HEK293 (cell line): ENCODE data around the gene YIF1B.
A peak's percentile ranks its signal among the peaks of the same experiment; 100 is the strongest.

Experiments
- BCL11B ChIP-seq: fragments of 450-650 bp; formaldehyde crosslinking; IDR thresholded peaks from 2 replicates; pipeline ENCODE4 v1.5.1; 2016; ENCODE audit warnings: low read depth, missing biosample characterization, missing genetic modification characterization
- HOXC10 ChIP-seq: sonication (generic); formaldehyde crosslinking; IDR thresholded peaks from 2 replicates; pipeline ENCODE4 v1.8.1; 2023; ENCODE audit warnings: mild to moderate bottlenecking, missing genetic modification reagents
- HOXD13 ChIP-seq: sonication (generic); formaldehyde crosslinking; IDR thresholded peaks from 2 replicates; pipeline ENCODE4 v1.8.0; 2022; ENCODE audit warnings: missing genetic modification reagents, borderline replicate concordance
- KLF8 ChIP-seq: fragments of 450-650 bp; formaldehyde crosslinking; IDR thresholded peaks from 2 replicates; pipeline ENCODE4 v1.5.1; 2016; ENCODE audit warnings: missing biosample characterization, missing genetic modification characterization
- MEIS1 ChIP-seq: sonication (generic); formaldehyde crosslinking; IDR thresholded peaks from 2 replicates; pipeline ENCODE4 v1.8.1; 2022; ENCODE audit warnings: missing genetic modification reagents, mild to moderate bottlenecking, borderline replicate concordance
- OVOL3 ChIP-seq: fragments of 450-650 bp; formaldehyde crosslinking; IDR thresholded peaks from 2 replicates; pipeline ENCODE4 v1.5.1; 2016; ENCODE audit warnings: missing biosample characterization, missing genetic modification characterization
- SCRT2 ChIP-seq: fragments of 450-650 bp; formaldehyde crosslinking; IDR thresholded peaks from 2 replicates; pipeline ENCODE4 v1.5.1; 2016; ENCODE audit warnings: missing biosample characterization, missing genetic modification characterization
- TRIM28 ChIP-seq: IDR thresholded peaks from 2 replicates; pipeline ENCODE4 v1.6.1; 2011; ENCODE audit warnings: low read length, control low read depth, borderline replicate concordance
- YY1 ChIP-seq: fragments of 450-650 bp; formaldehyde crosslinking; IDR thresholded peaks from 2 replicates; pipeline ENCODE4 v1.5.1; 2018; ENCODE audit warnings: missing biosample characterization, missing genetic modification characterization
- ZBTB20 ChIP-seq: fragments of 450-650 bp; formaldehyde crosslinking; IDR thresholded peaks from 2 replicates; pipeline ENCODE4 v1.5.1; 2016; ENCODE audit warnings: missing biosample characterization, missing genetic modification characterization
- ZFP3 ChIP-seq: fragments of 450-650 bp; formaldehyde crosslinking; IDR thresholded peaks from 2 replicates; pipeline ENCODE4 v1.5.1; 2016; ENCODE audit warnings: low read depth, missing biosample characterization, missing genetic modification characterization
- ZNF10 ChIP-seq: fragments of 450-650 bp; formaldehyde crosslinking; IDR thresholded peaks from 2 replicates; pipeline ENCODE4 v1.5.1; 2017; ENCODE audit warnings: missing biosample characterization, missing genetic modification characterization
- ZNF138 ChIP-seq: fragments of 450-650 bp; formaldehyde crosslinking; IDR thresholded peaks from 2 replicates; pipeline ENCODE4 v1.5.1; 2016; ENCODE audit warnings: missing biosample characterization, missing genetic modification characterization, borderline replicate concordance
- ZNF140 ChIP-seq: fragments of 450-650 bp; formaldehyde crosslinking; IDR thresholded peaks from 2 replicates; pipeline ENCODE4 v1.5.1; 2016; ENCODE audit warnings: missing biosample characterization, missing genetic modification characterization
- ZNF175 ChIP-seq: fragments of 450-650 bp; formaldehyde crosslinking; IDR thresholded peaks from 2 replicates; pipeline ENCODE4 v1.5.1; 2016; ENCODE audit warnings: missing biosample characterization, missing genetic modification characterization
- ZNF214 ChIP-seq: fragments of 450-650 bp; formaldehyde crosslinking; IDR thresholded peaks from 2 replicates; pipeline ENCODE4 v1.5.1; 2017; ENCODE audit warnings: missing biosample characterization, mild to moderate bottlenecking, missing genetic modification characterization, borderline replicate concordance
- ZNF223 ChIP-seq: fragments of 450-650 bp; formaldehyde crosslinking; IDR thresholded peaks from 2 replicates; pipeline ENCODE4 v1.5.1; 2016; ENCODE audit warnings: missing biosample characterization, missing genetic modification characterization
- ZNF292 ChIP-seq: fragments of 450-650 bp; formaldehyde crosslinking; IDR thresholded peaks from 2 replicates; pipeline ENCODE4 v1.5.1; 2016; ENCODE audit warnings: low read depth, missing biosample characterization, missing genetic modification characterization, borderline replicate concordance
- ZNF311 ChIP-seq: fragments of 450-650 bp; formaldehyde crosslinking; IDR thresholded peaks from 2 replicates; pipeline ENCODE4 v1.5.1; 2017; ENCODE audit warnings: missing biosample characterization, missing genetic modification characterization, borderline replicate concordance
- ZNF426 ChIP-seq: fragments of 450-650 bp; formaldehyde crosslinking; IDR thresholded peaks from 2 replicates; pipeline ENCODE4 v1.5.1; 2017; ENCODE audit warnings: missing biosample characterization, missing genetic modification characterization, mild to moderate bottlenecking, inconsistent platforms, moderate library complexity
- ZNF48 ChIP-seq: fragments of 450-650 bp; formaldehyde crosslinking; IDR thresholded peaks from 2 replicates; pipeline ENCODE4 v1.5.1; 2016; ENCODE audit warnings: missing biosample characterization, missing genetic modification characterization
- ZNF501 ChIP-seq: fragments of 450-650 bp; formaldehyde crosslinking; IDR thresholded peaks from 2 replicates; pipeline ENCODE4 v1.5.1; 2016; ENCODE audit warnings: missing biosample characterization, missing genetic modification characterization
- ZNF560 ChIP-seq: fragments of 450-650 bp; formaldehyde crosslinking; IDR thresholded peaks from 2 replicates; pipeline ENCODE4 v1.5.1; 2017; ENCODE audit warnings: missing biosample characterization, missing genetic modification characterization, borderline replicate concordance
- ZNF629 ChIP-seq: fragments of 450-650 bp; formaldehyde crosslinking; IDR thresholded peaks from 2 replicates; pipeline ENCODE4 v1.5.1; 2017; ENCODE audit warnings: missing biosample characterization, missing genetic modification characterization
- ZNF777 ChIP-seq: fragments of 450-650 bp; formaldehyde crosslinking; IDR thresholded peaks from 2 replicates; pipeline ENCODE4 v1.5.1; 2017; ENCODE audit warnings: missing biosample characterization, missing genetic modification characterization, borderline replicate concordance
- ZXDB ChIP-seq: fragments of 450-650 bp; formaldehyde crosslinking; IDR thresholded peaks from 2 replicates; pipeline ENCODE4 v1.5.1; 2016; ENCODE audit warnings: missing biosample characterization, missing genetic modification characterization
- TF ChIP-seq, protein P1 (sequence below): fragments of 450-650 bp; formaldehyde crosslinking; IDR thresholded peaks from 2 replicates; pipeline ENCODE4 v1.5.1; 2016; ENCODE audit warnings: missing biosample characterization, missing genetic modification characterization, borderline replicate concordance
- TF ChIP-seq, protein P2 (sequence below): fragments of 450-650 bp; formaldehyde crosslinking; IDR thresholded peaks from 2 replicates; pipeline ENCODE4 v1.5.1; 2016; ENCODE audit warnings: missing biosample characterization, missing genetic modification characterization
- TF ChIP-seq, protein P3 (sequence below): fragments of 450-650 bp; formaldehyde crosslinking; IDR thresholded peaks from 2 replicates; pipeline ENCODE4 v1.5.1; 2016; ENCODE audit warnings: missing biosample characterization, missing genetic modification characterization, borderline replicate concordance
- TF ChIP-seq, protein P4 (sequence below): fragments of 450-650 bp; formaldehyde crosslinking; IDR thresholded peaks from 2 replicates; pipeline ENCODE4 v1.5.1; 2016; ENCODE audit warnings: missing biosample characterization, missing genetic modification characterization

The YIF1B gene

DNA sequence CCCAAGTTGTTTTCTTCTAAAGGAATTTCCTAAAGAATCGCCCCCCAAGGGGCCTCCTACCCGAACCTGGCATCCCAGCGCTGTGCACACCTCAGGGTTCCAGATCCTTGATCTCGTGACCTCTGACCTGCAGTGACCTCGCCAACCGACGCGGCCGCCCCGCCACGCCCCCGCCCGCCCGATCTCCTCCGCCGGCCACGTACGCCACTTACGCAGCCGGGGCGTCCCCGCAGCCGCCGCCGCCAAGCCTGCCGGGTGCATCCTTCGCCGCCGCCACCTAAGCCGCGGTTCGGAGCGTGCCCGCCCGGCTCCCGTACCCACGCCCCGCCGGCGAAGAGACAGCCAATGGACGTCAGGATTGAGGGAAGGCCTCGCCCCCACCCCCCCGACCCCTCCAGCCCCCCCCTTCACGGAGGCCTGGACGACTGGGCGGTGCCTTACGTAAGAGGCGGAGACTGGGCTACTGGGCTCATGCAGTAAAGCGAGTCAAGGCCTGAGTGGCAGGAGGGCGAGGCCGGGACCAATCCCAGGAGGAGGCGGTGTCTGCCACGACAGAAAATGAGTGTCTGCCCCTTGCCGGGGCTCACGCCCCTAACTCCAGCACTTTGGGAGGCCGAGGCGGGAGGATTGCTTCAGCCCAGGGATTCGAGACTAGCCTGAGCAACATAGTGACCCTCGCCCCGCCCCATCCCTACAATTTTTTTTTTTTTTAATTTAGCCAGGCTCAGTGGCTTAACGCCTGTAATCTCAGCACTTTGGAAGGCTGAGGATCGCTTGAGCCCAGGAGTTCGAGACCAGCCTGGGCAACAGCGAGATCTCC, at the start of gene YIF1B (continued):
- TF ChIP-seq OVOL3 (tag by site-specific recombination) (no peak), ZNF138 (tag by site-specific recombination) (no peak), ZNF48 (tag by site-specific recombination) (no peak), ZNF311 (tag by site-specific recombination) (no peak), ZNF10 (tag by site-specific recombination) (0 out of 2 replicates have a peak, but pooled peaks have one; percentile 15), YY1 (tag by site-specific recombination) (no peak), ZNF426 (tag by site-specific recombination) (no peak), ZNF214 (no peak), ZNF292 (no peak), MEIS1 (CRISPR knock-in tag) (no peak), ZNF560 (no peak), ZNF223 (no peak), SCRT2 (tag by site-specific recombination) (no peak), BCL11B (tag by site-specific recombination) (peak; percentile 97), HOXD13 (CRISPR knock-in tag) (no peak), ZNF777 (no peak), ZXDB (peak; percentile 66), ZNF140 (tag by site-specific recombination) (no peak), ZFP3 (0 out of 2 replicates have a peak, but pooled peaks have one; percentile 6), ZNF175 (tag by site-specific recombination) (no peak), ZNF629 (tag by site-specific recombination) (peak; percentile 67), TRIM28 (no peak), ZNF501 (tag by site-specific recombination) (no peak), HOXC10 (CRISPR knock-in tag) (no peak), KLF8 (tag by site-specific recombination) (peak; percentile 91), ZBTB20 (peak; percentile 62; the same call in 1 of the 2 replicates)
- TF ChIP-seq, protein P1, sequence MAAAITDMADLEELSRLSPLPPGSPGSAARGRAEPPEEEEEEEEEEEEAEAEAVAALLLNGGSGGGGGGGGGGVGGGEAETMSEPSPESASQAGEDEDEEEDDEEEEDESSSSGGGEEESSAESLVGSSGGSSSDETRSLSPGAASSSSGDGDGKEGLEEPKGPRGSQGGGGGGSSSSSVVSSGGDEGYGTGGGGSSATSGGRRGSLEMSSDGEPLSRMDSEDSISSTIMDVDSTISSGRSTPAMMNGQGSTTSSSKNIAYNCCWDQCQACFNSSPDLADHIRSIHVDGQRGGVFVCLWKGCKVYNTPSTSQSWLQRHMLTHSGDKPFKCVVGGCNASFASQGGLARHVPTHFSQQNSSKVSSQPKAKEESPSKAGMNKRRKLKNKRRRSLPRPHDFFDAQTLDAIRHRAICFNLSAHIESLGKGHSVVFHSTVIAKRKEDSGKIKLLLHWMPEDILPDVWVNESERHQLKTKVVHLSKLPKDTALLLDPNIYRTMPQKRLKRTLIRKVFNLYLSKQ (tag by site-specific recombination): no peak
- TF ChIP-seq, protein P2, sequence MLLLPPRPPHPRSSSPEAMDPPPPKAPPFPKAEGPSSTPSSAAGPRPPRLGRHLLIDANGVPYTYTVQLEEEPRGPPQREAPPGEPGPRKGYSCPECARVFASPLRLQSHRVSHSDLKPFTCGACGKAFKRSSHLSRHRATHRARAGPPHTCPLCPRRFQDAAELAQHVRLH: peak; percentile 88
- TF ChIP-seq, protein P3, sequence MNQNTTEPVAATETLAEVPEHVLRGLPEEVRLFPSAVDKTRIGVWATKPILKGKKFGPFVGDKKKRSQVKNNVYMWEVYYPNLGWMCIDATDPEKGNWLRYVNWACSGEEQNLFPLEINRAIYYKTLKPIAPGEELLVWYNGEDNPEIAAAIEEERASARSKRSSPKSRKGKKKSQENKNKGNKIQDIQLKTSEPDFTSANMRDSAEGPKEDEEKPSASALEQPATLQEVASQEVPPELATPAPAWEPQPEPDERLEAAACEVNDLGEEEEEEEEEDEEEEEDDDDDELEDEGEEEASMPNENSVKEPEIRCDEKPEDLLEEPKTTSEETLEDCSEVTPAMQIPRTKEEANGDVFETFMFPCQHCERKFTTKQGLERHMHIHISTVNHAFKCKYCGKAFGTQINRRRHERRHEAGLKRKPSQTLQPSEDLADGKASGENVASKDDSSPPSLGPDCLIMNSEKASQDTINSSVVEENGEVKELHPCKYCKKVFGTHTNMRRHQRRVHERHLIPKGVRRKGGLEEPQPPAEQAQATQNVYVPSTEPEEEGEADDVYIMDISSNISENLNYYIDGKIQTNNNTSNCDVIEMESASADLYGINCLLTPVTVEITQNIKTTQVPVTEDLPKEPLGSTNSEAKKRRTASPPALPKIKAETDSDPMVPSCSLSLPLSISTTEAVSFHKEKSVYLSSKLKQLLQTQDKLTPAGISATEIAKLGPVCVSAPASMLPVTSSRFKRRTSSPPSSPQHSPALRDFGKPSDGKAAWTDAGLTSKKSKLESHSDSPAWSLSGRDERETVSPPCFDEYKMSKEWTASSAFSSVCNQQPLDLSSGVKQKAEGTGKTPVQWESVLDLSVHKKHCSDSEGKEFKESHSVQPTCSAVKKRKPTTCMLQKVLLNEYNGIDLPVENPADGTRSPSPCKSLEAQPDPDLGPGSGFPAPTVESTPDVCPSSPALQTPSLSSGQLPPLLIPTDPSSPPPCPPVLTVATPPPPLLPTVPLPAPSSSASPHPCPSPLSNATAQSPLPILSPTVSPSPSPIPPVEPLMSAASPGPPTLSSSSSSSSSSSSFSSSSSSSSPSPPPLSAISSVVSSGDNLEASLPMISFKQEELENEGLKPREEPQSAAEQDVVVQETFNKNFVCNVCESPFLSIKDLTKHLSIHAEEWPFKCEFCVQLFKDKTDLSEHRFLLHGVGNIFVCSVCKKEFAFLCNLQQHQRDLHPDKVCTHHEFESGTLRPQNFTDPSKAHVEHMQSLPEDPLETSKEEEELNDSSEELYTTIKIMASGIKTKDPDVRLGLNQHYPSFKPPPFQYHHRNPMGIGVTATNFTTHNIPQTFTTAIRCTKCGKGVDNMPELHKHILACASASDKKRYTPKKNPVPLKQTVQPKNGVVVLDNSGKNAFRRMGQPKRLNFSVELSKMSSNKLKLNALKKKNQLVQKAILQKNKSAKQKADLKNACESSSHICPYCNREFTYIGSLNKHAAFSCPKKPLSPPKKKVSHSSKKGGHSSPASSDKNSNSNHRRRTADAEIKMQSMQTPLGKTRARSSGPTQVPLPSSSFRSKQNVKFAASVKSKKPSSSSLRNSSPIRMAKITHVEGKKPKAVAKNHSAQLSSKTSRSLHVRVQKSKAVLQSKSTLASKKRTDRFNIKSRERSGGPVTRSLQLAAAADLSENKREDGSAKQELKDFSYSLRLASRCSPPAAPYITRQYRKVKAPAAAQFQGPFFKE (tag by site-specific recombination): no peak
- TF ChIP-seq, protein P4, sequence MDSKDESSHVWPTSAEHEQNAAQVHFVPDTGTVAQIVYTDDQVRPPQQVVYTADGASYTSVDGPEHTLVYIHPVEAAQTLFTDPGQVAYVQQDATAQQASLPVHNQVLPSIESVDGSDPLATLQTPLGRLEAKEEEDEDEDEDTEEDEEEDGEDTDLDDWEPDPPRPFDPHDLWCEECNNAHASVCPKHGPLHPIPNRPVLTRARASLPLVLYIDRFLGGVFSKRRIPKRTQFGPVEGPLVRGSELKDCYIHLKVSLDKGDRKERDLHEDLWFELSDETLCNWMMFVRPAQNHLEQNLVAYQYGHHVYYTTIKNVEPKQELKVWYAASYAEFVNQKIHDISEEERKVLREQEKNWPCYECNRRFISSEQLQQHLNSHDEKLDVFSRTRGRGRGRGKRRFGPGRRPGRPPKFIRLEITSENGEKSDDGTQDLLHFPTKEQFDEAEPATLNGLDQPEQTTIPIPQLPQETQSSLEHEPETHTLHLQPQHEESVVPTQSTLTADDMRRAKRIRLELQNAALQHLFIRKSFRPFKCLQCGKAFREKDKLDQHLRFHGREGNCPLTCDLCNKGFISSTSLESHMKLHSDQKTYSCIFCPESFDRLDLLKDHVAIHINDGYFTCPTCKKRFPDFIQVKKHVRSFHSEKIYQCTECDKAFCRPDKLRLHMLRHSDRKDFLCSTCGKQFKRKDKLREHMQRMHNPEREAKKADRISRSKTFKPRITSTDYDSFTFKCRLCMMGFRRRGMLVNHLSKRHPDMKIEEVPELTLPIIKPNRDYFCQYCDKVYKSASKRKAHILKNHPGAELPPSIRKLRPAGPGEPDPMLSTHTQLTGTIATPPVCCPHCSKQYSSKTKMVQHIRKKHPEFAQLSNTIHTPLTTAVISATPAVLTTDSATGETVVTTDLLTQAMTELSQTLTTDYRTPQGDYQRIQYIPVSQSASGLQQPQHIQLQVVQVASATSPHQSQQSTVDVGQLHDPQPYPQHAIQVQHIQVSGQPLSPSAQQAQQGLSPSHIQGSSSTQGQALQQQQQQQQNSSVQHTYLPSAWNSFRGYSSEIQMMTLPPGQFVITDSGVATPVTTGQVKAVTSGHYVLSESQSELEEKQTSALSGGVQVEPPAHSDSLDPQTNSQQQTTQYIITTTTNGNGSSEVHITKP (tag by site-specific recombination): peak; percentile 93
